Measurements from ENCODE around the gene GIPC2. TPM values are rescaled to one million over a fixed set of nuclear protein-coding genes. Genes with fewer than 3 reads are reported as not detected.

Gene GIPC2
- polyA plus RNA-seq, 12 donors = 1.0 to 9.8 (median 1.6) TPM; not detected in 1

- no peak for DNase-seq
Observed at GRCh38 chr1:78143152-78143551, 97.4 kb downstream of the GIPC2 start.

DNA sequence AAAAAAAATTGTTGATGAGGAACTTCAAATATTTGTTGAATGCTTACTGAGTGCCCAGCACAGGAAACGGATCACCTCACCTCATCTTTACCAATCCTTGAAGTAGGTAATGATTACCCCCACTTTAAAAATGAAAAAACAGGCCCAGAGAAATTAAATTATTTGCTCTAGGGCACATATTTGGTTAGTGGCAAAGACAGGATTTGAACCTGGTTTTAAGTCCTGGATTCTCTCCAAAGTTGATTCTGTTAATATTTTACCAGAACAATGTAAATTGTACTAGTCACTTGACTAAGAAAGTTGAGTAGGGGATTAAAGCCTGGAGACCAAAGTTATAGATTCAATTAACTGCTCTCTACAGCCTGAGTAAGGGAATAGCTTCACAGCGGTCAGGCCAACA, 97.9 kb downstream of the GIPC2 start:
- DNase-seq = no peak

GRCh38 chr1:78145105-78145580, 99.4 kb downstream of the GIPC2 start:
- DNase-seq = peak; percentile 60

DNA sequence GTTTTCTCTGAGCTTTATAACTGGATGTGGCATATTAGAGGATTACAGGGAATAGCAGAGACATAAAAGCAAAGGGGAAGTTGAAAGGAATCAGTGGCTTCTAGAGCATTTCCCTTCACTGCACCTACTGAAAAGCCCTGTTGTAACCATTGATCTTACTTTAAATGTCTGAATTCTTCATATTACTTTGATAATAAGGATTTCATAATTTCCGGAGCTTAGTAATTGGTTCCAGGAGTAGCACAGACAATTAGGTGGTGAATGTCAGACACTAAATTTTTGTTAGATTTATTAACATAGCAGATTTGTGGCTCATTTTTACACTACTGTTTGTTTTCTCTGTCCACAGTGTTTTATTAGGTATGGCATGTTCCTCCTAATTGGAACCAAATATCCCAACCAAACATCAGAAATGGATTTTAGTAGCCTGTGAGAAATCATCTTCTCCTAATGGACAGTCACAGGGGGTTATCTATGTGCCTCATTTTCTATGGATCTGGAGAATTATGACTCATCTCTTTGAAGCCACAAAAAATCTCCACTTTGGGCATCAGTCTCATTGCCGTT, 100.5 kb downstream of the GIPC2 start:
- no peak for DNase-seq

- DNase-seq = no peak
Observed at GRCh38 chr1:78147031-78147430, 101.3 kb downstream of the GIPC2 start.

DNA sequence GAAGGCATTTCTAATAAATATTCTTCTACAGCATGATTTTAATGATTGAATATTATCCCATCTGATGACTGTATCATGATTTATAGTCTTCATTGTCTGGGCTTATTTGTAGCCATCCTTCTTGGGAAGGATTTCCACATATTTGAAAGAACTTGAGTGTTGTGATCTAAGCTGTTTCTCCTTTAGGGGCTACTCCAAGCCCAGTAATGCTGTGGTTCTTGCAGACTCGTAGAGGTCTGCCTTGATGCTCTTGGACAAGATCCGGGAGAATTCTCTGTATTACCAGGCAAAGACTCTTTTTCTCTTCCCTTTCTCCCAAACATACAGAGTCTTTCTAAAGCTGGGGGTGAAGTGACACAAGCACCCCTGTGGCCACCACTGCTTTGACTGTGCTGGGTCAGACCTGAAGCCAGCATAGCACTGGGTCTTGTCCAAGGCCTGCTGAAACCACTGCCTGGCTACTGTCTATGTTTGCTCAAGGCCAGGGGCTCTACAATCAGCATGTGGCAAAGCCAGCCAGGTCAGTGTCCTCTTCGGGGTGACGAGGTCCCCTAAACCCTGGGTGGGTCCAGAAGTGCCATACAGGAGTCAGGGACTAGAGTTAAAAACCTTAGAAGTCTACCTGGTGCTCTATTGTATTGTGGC, 107.4 kb downstream of the GIPC2 start:
- DNase-seq = no peak

- DNase-seq = no peak
Observed at GRCh38 chr1:78155121-78155520, 109.4 kb downstream of the GIPC2 start.

GRCh38 chr1:78156805-78157521, 111.2 kb downstream of the GIPC2 start:
- DNase-seq = peak; percentile 31

DNA sequence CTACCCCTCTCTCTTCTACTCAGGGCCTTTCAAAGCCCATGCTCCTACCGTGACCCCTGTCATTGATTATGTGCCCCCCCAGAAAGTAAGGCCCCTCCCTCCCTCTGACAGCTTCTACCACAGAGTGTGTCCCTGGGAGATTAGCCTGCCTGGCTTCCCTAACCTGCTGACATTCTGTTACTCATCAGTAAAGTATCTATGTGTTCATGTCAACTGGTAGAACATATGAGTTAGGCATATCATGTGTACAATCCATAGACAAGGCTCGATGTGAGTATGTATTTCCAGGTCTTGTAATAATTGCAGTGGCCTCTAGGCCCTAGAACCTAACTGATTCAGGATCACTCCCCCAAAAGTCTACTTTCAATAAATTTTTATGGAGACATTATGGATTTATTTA, 120.0 kb downstream of the GIPC2 start:
- no peak for DNase-seq

DNA sequence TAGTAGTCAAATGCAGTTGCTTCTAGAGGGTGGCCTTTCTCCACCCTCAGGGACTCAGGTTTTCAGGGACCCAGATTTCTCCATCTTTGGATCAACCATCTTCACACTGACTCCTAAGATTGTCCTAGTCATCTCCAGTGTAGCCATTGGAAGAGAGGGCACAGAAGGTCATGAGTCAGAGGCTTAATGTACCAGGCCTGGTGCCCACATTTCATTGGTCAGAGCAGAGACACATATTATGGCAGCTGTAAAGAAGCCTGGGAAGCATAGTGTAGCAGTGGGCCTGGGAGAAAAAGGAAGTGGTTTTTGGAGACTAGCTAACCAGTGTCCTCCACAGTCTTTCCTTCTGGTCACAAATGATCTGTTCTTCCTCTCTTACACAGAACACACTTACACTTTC, 122.5 kb downstream of the GIPC2 start:
- no peak for DNase-seq

GRCh38 chr1:78170859-78171258, 125.1 kb downstream of the GIPC2 start:
- no peak for DNase-seq

DNA sequence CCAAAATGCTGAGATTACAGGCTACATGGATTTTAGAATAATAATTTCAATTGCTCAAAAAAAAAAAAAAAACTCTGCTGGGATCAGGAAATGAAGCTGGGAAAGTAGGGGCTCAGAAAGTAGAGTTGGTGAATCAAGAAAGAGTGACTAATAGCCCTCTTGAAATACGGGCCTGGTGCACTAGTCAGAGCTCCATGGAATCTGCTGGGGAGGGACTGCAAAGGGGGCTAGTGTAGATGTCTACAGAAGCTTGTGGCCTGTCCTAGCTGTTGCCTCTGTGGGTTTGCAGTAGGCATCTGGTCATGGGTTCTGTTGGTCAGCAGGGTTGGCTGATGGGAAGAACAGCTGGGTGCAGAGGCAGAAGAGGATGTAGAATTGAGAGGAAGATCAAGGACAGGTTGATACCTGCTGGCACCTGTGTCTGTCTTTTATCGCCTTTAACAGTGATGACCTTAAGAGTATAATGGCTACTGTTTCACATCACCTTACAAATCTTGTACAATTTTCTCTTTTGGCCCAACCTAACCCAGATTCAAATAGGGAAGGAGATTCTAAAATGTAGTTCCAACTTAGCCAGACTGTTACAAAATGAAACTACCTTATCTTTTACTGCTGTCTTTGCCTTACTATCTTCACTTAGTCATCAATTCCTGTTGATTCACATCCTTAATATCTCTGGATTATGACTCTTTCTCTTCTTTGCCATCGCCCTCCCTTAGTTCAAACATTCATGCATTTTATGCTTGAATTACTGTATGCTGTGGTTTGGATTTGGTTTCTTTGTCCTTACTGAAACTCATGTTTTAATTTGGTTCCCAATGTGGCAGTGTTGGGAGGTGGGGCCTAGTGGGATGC, 126.2 kb downstream of the GIPC2 start:
- DNase-seq = no peak

GRCh38 chr1:78176448-78176847, 130.7 kb downstream of the GIPC2 start:
- peak; percentile 43 for DNase-seq

GRCh38 chr1:78177708-78178270, 132.0 kb downstream of the GIPC2 start:
- DNase-seq = no peak

- no peak for DNase-seq
Observed at GRCh38 chr1:78178816-78179215, 133.1 kb downstream of the GIPC2 start.

DNA sequence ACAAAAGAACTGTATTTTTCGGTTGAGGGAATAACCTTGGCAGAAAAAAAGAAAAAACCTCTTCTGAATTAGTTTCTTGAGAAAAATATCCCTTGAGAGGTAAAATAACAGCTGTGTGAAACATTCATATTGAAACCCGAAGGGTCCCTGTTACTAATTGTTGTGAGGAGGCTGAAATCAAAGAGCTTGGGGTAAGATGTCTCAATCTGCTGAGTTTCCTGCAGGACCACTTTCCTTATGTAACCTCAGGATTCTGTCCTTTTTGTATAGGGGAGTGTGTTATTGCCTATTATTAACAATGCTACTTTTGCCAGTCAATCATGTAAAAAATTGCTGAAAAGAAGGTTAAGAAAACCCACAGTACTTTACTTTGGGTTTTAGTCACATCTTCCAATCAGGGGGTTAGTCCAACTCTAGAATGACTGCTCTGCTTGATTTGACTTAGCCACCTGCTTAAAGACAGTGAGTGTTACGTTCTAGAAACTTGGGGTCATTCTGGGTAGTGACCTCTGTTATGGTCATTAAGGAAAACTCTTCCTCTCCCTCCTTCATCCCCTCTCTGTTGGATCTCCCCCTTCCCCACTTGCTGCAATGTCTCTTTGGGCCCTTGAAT, 138.8 kb downstream of the GIPC2 start:
- no peak for DNase-seq

Other genes starting within 250 kb of the GIPC2 start
- 100 to 1,000 TPM; 153 to 531 (median 271) TPM for gene NEXN, start 157.3 kb upstream of the GIPC2 start, polyA plus RNA-seq (ENCODE audit: insufficient read length in 12 of 12)
- 100 to 1,000 TPM in 11 of 12 donors, not detected in 1; 135 to 243 (median 198) TPM for gene FUBP1, start 66.9 kb upstream of the GIPC2 start, polyA plus RNA-seq (ENCODE audit: insufficient read length in 12 of 12)
- 100 to 1,000 TPM in 2 of 12 donors, 10 to 100 TPM in 9, not detected in 1; 71.6 to 109 (median 92.1) TPM for gene DNAJB4, start 41.0 kb upstream of the GIPC2 start, polyA plus RNA-seq (ENCODE audit: insufficient read length in 12 of 12)